H9 (cell line): ENCODE results near the gene RNU6-1. TPM values are rescaled to one million over a fixed set of nuclear protein-coding genes. Genes with fewer than 3 reads are reported as not detected.

Experiments used
- DNase-seq: peaks from one replicate; pipeline ENCODE4 v3.0.0-alpha.2; 2017
- H2AFZ ChIP-seq: one replicate; pipeline ENCODE4 v1.6.1; 2013; ENCODE audit warnings: mild to moderate bottlenecking, low read length, control low read depth, moderate library complexity
- H2AK5ac ChIP-seq: 2 replicates; pipeline ENCODE4 v1.6.1; 2013; ENCODE audit warnings: low read length, control low read depth, mixed read lengths; ENCODE audit not compliant: insufficient read length
- H2BK120ac ChIP-seq: one replicate; pipeline ENCODE4 v1.6.1; 2013; ENCODE audit warnings: low read depth, mild to moderate bottlenecking, low read length, control low read depth, inconsistent platforms; ENCODE audit not compliant: poor library complexity, severe bottlenecking
- H2BK12ac ChIP-seq: 2 replicates; pipeline ENCODE4 v1.6.1; 2013; ENCODE audit warnings: low read length, control low read depth, mixed read lengths, low read depth; ENCODE audit not compliant: insufficient read length
- H2BK15ac ChIP-seq: 2 replicates; pipeline ENCODE4 v1.6.1; 2013; ENCODE audit warnings: low read depth, low read length, control low read depth
- H2BK20ac ChIP-seq: one replicate; pipeline ENCODE4 v1.6.1; 2013; ENCODE audit warnings: low read depth, mild to moderate bottlenecking, low read length, control low read depth, inconsistent platforms; ENCODE audit not compliant: poor library complexity, severe bottlenecking
- H2BK5ac ChIP-seq: 2 replicates; pipeline ENCODE4 v1.6.1; 2013; ENCODE audit warnings: low read length, control low read depth, mixed read lengths; ENCODE audit not compliant: insufficient read length
- H3K14ac ChIP-seq: 2 replicates; pipeline ENCODE4 v1.6.1; 2013; ENCODE audit warnings: low read length, control low read depth; ENCODE audit not compliant: insufficient read depth
- H3K18ac ChIP-seq: 2 replicates; pipeline ENCODE4 v1.6.1; 2013; ENCODE audit warnings: low read depth, mild to moderate bottlenecking, mixed read lengths, low read length, control low read depth; ENCODE audit not compliant: insufficient read length
- H3K23ac ChIP-seq: 2 replicates; pipeline ENCODE4 v1.6.1; 2013; ENCODE audit warnings: low read length, control low read depth, mixed read lengths, low read depth; ENCODE audit not compliant: insufficient read length
- H3K23me2 ChIP-seq: 2 replicates; pipeline ENCODE4 v1.6.1; 2013; ENCODE audit warnings: low read depth, mild to moderate bottlenecking, mixed read lengths, low read length, control low read depth; ENCODE audit not compliant: insufficient read length, poor library complexity, severe bottlenecking
- H3K27ac ChIP-seq: 2 replicates; pipeline ENCODE4 v1.5.1; 2013; ENCODE audit warnings: low read length, control low read depth, mixed read lengths, low read depth; ENCODE audit not compliant: insufficient read length
- H3K27me3 ChIP-seq: 2 replicates; pipeline ENCODE4 v1.6.1; 2013; ENCODE audit warnings: low read length, control low read depth, inconsistent platforms; ENCODE audit not compliant: insufficient read depth
- H3K4ac ChIP-seq: 2 replicates; pipeline ENCODE4 v1.6.1; 2013; ENCODE audit warnings: low read depth, mild to moderate bottlenecking, control low read depth, inconsistent platforms, low read length, moderate library complexity
- H3K4me1 ChIP-seq: 2 replicates; pipeline ENCODE4 v1.6.1; 2013; ENCODE audit warnings: low read length, control low read depth, inconsistent platforms; ENCODE audit not compliant: insufficient read depth
- H3K4me2 ChIP-seq: 2 replicates; pipeline ENCODE4 v1.6.1; 2013; ENCODE audit warnings: low read length, control low read depth, mixed read lengths; ENCODE audit not compliant: insufficient read length, insufficient read depth
- H3K56ac ChIP-seq: 2 replicates; pipeline ENCODE4 v1.6.1; 2013; ENCODE audit warnings: low read depth, mild to moderate bottlenecking, mixed read lengths, low read length, control low read depth; ENCODE audit not compliant: insufficient read length
- H3K79me1 ChIP-seq: 2 replicates; pipeline ENCODE4 v1.6.1; 2013; ENCODE audit warnings: low read depth, mild to moderate bottlenecking, moderate library complexity, low read length, control low read depth, inconsistent platforms; ENCODE audit not compliant: insufficient read depth, poor library complexity, severe bottlenecking
- H3K79me2 ChIP-seq: 2 replicates; pipeline ENCODE4 v1.6.1; 2013; ENCODE audit warnings: low read length, control low read depth, inconsistent platforms; ENCODE audit not compliant: insufficient read depth
- H3K9ac ChIP-seq: 2 replicates; pipeline ENCODE4 v1.6.1; 2013; ENCODE audit warnings: low read length, control low read depth, mixed read lengths; ENCODE audit not compliant: insufficient read length; ENCODE audit errors: extremely low read depth
- H3K9me3 ChIP-seq: one replicate; pipeline ENCODE4 v1.6.1; 2013; ENCODE audit warnings: low read depth, low read length, inconsistent platforms; ENCODE audit not compliant: control insufficient read depth
- H3T11ph ChIP-seq: one replicate; pipeline ENCODE4 v1.6.1; 2013; ENCODE audit warnings: mild to moderate bottlenecking, low read length, control low read depth, inconsistent platforms
- H4K20me1 ChIP-seq: one replicate; pipeline ENCODE4 v1.6.1; 2013; ENCODE audit not compliant: control insufficient read depth, insufficient read length, insufficient read depth
- H4K5ac ChIP-seq: 2 replicates; pipeline ENCODE4 v1.6.1; 2013; ENCODE audit warnings: low read depth, mild to moderate bottlenecking, mixed read lengths, low read length, control low read depth; ENCODE audit not compliant: insufficient read length
- H4K8ac ChIP-seq: replicated peaks from 2 replicates; pipeline ENCODE4 v1.6.1; 2013; ENCODE audit warnings: low read length, control low read depth, mixed read lengths, low read depth; ENCODE audit not compliant: insufficient read length
- H4K91ac ChIP-seq: 2 replicates; pipeline ENCODE4 v1.6.1; 2013; ENCODE audit warnings: low read depth, mild to moderate bottlenecking, moderate library complexity, mixed read lengths, low read length, control low read depth; ENCODE audit not compliant: insufficient read length
- H3K27ac Mint-ChIP-seq, 3 experiments: 2 replicates in 2 of 3; 3 replicates in 1 of 3; pipeline ENCODE4 v1.8.0; 2020 to 2021; ENCODE audit warnings: mixed read lengths in 3 of 3, mild to moderate bottlenecking in 1 of 3, moderate library complexity in 1 of 3
- H3K27me3 Mint-ChIP-seq: 2 replicates; pipeline ENCODE4 v1.8.0; 2021; ENCODE audit warnings: low read depth, mild to moderate bottlenecking, moderate library complexity, mixed read lengths
- H3K36me3 Mint-ChIP-seq, 3 experiments: 2 replicates in 2 of 3; 3 replicates in 1 of 3; pipeline ENCODE4 v1.8.0; 2020 to 2021; ENCODE audit warnings: low read depth in 3 of 3, mixed read lengths in 3 of 3; ENCODE audit not compliant: insufficient read depth in 1 of 3
- H3K4me1 Mint-ChIP-seq, 2 experiments: 2 replicates each; pipeline ENCODE4 v1.8.0; 2020; ENCODE audit warnings: mixed read lengths in 2 of 2
- H3K4me3 Mint-ChIP-seq, 2 experiments: 2 replicates in 1 of 2; 3 replicates in 1 of 2; pipeline ENCODE4 v1.8.0; 2020 to 2021; ENCODE audit warnings: mild to moderate bottlenecking in 2 of 2, mixed read lengths in 2 of 2, moderate library complexity in 1 of 2
- H3K9me3 Mint-ChIP-seq, 2 experiments: 2 replicates in 1 of 2; 3 replicates in 1 of 2; pipeline ENCODE4 v1.8.0; 2020; ENCODE audit warnings: mild to moderate bottlenecking in 2 of 2, mixed read lengths in 2 of 2, moderate library complexity in 1 of 2
- CTCF ChIP-seq: fragments of 200-600 bp; sonication (generic); conservative IDR thresholded peaks from 3 replicates; pipeline ENCODE4 v1.8.0; 2021; ENCODE audit warnings: antibody characterized with exemption, mild to moderate bottlenecking
- WGBS: extraction: QIAGEN DNeasy Blood & Tissue Kit; methylation state at CpG from one replicate; pipeline ENCODE4 v1.1.7; 2013; ENCODE audit warnings: missing lambda C conversion rate, low lambda C conversion rate, mixed read lengths; ENCODE audit not compliant: insufficient read length; ENCODE audit errors: extremely low coverage; 5-methylcytosine and 5-hydroxymethylcytosine counted together
- total RNA-seq: library from RNA; stranded (reverse); gene quantifications from 2 replicates; pipeline ENCODE4 v1.2.1, GENCODE V29; 2021

Gene RNU6-1
- total RNA-seq, 1 experiment from 2014 or later = not detected

- 0 out of 2 replicates have a peak, but pooled peaks cover 3% of the 10 kb centered on the region for H3K4me1 ChIP-seq
- no peak for TF ChIP-seq CTCF
- H3K14ac ChIP-seq = peak overlapping the region; percentile 17; the same call in 1 of the 2 replicates
- H2BK120ac ChIP-seq = no peak overlapping the region
- H3K4ac ChIP-seq = no peak overlapping the region
- no peak overlapping the region for H3T11ph ChIP-seq
- no peaks in the 10 kb centered on the region for H4K20me1 ChIP-seq
- no peaks in the 10 kb centered on the region for H3K9me3 ChIP-seq
- H2AK5ac ChIP-seq = no peak overlapping the region
- H3K79me1 ChIP-seq = no peaks in the 10 kb centered on the region
- H3K9ac ChIP-seq = no peak overlapping the region
- no peak overlapping the region for H3K27ac ChIP-seq
- H2AFZ ChIP-seq = no peak overlapping the region
- H3K23ac ChIP-seq = no peak overlapping the region
- no peak overlapping the region for H2BK5ac ChIP-seq
- no peak overlapping the region for H4K91ac ChIP-seq
- Mint-ChIP-seq H3K36me3 (no peaks in the 10 kb centered on the region; a peak in 2 of 7 replicates), H3K27ac (no peak overlapping the region), H3K27me3 (peaks cover 90% of the 10 kb centered on the region), H3K4me1 (peaks cover 40 to 44% of the 10 kb centered on the region in 2 experiments), H3K4me3 (peak overlapping the region; percentile 52 to 75), H3K9me3 (peaks cover 4 to 7% of the 10 kb centered on the region in 2 experiments; a peak in 4 of 5 replicates)
- H3K27me3 ChIP-seq = peaks cover 72% of the 10 kb centered on the region
- DNase-seq = peak; percentile 70
- no peak overlapping the region for H2BK12ac ChIP-seq
- WGBS = no CpG with 5 or more reads among the region's 59 CpGs
- no peaks in the 10 kb centered on the region for H3K79me2 ChIP-seq
- H3K56ac ChIP-seq = no peak overlapping the region
- peaks cover 18% of the 10 kb centered on the region for H3K23me2 ChIP-seq
- no peak overlapping the region for H4K8ac ChIP-seq
- H3K18ac ChIP-seq = no peak overlapping the region
- no peak overlapping the region for H4K5ac ChIP-seq
- no peak overlapping the region for H2BK20ac ChIP-seq
- H3K4me2 ChIP-seq = peak overlapping the region; percentile 77
- H2BK15ac ChIP-seq = no peak overlapping the region
Measured at GRCh38 chr15:67835297-67836133, 4.3 kb downstream of the RNU6-1 start.
